ENCODE measurements around the gene ESRRG.

GRCh38 chr1:216616425-216616824 lies 106.8 kb downstream of the ESRRG start:
- TF ChIP-seq CTCF (IDR thresholded peaks at IDR 0.05; ENCODE audit: borderline replicate concordance, extremely low read depth, low read length, poor library complexity, severe bottlenecking) (no peak), EZH2 (IDR thresholded peaks at IDR 0.05; ENCODE audit: borderline replicate concordance, low read depth, low read length, severe bottlenecking) (no peak)

Data from DND-41 (cell line).